ENCODE data around the gene GORASP2. TPM values are rescaled to one million over a fixed set of nuclear protein-coding genes. Genes with fewer than 3 reads are reported as not detected.

Gene GORASP2
- total and polyA plus RNA-seq, 12 donors, result 25.6 to 201 (median 85.0) TPM

GRCh38 chr2:170932166-170932565 is 3.1 kb downstream of the GORASP2 start:
- TF ChIP-seq, protein P1, sequence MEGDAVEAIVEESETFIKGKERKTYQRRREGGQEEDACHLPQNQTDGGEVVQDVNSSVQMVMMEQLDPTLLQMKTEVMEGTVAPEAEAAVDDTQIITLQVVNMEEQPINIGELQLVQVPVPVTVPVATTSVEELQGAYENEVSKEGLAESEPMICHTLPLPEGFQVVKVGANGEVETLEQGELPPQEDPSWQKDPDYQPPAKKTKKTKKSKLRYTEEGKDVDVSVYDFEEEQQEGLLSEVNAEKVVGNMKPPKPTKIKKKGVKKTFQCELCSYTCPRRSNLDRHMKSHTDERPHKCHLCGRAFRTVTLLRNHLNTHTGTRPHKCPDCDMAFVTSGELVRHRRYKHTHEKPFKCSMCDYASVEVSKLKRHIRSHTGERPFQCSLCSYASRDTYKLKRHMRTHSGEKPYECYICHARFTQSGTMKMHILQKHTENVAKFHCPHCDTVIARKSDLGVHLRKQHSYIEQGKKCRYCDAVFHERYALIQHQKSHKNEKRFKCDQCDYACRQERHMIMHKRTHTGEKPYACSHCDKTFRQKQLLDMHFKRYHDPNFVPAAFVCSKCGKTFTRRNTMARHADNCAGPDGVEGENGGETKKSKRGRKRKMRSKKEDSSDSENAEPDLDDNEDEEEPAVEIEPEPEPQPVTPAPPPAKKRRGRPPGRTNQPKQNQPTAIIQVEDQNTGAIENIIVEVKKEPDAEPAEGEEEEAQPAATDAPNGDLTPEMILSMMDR (IDR thresholded peaks at IDR 0.05), result no peak
- TF ChIP-seq POLR2A (IDR thresholded peaks at IDR 0.05), result no peak
- Histone ChIP-seq H3K36me3 (replicated peaks in 1 of 2) (peaks cover 0 to 2% of the 10 kb centered on the region in 2 donors), H3K27me3 (no peaks in the 10 kb centered on the region), H3K4me1 (replicated peaks in 1 of 2) (peaks cover 16 to 33% of the 10 kb centered on the region in 2 donors), H3K27ac (no peak overlapping the region), H3K9me3 (replicated peaks in 1 of 3) (no peaks in the 10 kb centered on the region), H3K4me3 (no peak overlapping the region)
- intact Hi-C loops (cut with DNase I), result no loop called here
- no peak for DNase-seq
- 60 to 76% (median 74%) methylated on average over 1 of the region's 1 CpG for WGBS, 4 donors

DNA sequence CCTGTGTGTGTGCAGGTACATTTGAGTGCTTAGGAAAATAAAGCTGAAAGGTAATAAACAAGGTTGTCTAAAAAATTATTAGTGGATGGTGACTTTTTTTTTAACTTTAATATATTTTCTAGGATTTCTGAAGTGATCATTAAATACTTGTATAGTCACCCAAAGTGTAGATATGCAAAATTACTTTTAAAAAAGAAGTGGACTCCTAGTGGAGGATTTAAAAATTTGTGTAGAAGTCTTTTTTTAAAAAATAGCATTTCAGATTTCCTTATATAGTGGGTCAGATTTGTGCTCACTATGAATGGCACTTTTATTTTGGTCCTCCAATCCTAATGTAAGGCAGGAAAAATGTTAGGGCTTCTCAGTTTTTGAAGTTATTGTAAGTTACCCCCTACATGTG is 3.9 kb downstream of the GORASP2 start:
- Histone ChIP-seq H3K9me3 (replicated peaks in 1 of 3) (no peaks in the 10 kb centered on the region), H3K4me3 (no peak overlapping the region), H3K27ac (no peak overlapping the region), H3K36me3 (replicated peaks in 1 of 2) (peaks cover 0 to 5% of the 10 kb centered on the region in 2 donors), H3K27me3 (no peaks in the 10 kb centered on the region), H3K4me1 (replicated peaks in 1 of 2) (peaks cover 16 to 40% of the 10 kb centered on the region in 2 donors)
- no peak for DNase-seq
- TF ChIP-seq, protein P1 (IDR thresholded peaks at IDR 0.05), result no peak
- no peak for TF ChIP-seq POLR2A (IDR thresholded peaks at IDR 0.05)
- intact Hi-C loops (cut with DNase I), result no loop called here

GRCh38 chr2:170937709-170938379 is 8.8 kb downstream of the GORASP2 start:
- WGBS, 4 donors, result 61 to 66% (median 63%) methylated on average over 3 of the region's 3 CpGs
- TF ChIP-seq, protein P1 (IDR thresholded peaks at IDR 0.05), result no peak
- TF ChIP-seq POLR2A (IDR thresholded peaks at IDR 0.05), result no peak
- DNase-seq, result no peak
- H3K4me1 ChIP-seq (replicated peaks in 1 of 2), result peaks cover 0 to 61% of the 10 kb centered on the region in 2 donors
- H3K9me3 ChIP-seq (replicated peaks in 1 of 3), result no peaks in the 10 kb centered on the region
- intact Hi-C loops (cut with DNase I), result no loop called here
- H3K27me3 ChIP-seq, result no peaks in the 10 kb centered on the region
- H3K36me3 ChIP-seq (replicated peaks in 1 of 2), result peaks cover 0 to 5% of the 10 kb centered on the region in 2 donors
- H3K27ac ChIP-seq, result no peak overlapping the region
- H3K4me3 ChIP-seq, result no peak overlapping the region

DNA sequence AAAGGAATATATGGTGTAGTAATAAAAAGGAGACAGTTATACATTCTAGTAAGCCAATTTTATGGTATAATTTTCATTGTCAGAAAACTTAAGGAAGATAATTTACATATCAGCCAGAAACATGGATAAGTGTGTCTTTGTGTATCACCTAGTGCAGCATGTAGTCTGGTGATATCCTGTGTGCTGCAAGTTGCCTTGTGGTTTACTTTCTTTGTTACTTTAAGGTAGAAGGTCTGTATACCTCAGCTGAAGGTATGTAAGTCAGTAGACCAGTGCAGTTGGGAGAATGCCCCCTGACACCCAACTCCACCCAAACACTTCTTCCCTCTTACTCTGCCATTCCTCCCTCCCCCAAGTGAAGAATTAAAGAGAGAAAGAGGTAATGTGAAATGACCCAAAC is 11.0 kb downstream of the GORASP2 start:
- no peak for DNase-seq
- intact Hi-C loops (cut with DNase I), result no loop called here

More for the DNA sequence above, 11.0 kb downstream of the GORASP2 start:
- Histone ChIP-seq H3K9me3 (replicated peaks in 1 of 3) (no peaks in the 10 kb centered on the region), H3K27me3 (no peaks in the 10 kb centered on the region), H3K27ac (peak overlapping the region in 2 of 5 donors; percentile 13 to 28), H3K4me1 (replicated peaks in 1 of 2) (peaks cover 15 to 77% of the 10 kb centered on the region in 2 donors), H3K36me3 (replicated peaks in 1 of 2) (peaks cover 0 to 5% of the 10 kb centered on the region in 2 donors), H3K4me3 (no peak overlapping the region)
- TF ChIP-seq, protein P1 (IDR thresholded peaks at IDR 0.05), result no peak
- TF ChIP-seq POLR2A (IDR thresholded peaks at IDR 0.05), result no peak

Data from adrenal gland (tissue), 12 donors.